K562 (cell line): ENCODE results near the gene TERC. TPM values are rescaled to one million over a fixed set of nuclear protein-coding genes. Genes with fewer than 3 reads are reported as not detected.

Source experiments
- CREBBP ChIP-seq: IDR thresholded peaks from one replicate; pipeline ENCODE4 v1.6.1; 2012; ENCODE audit warnings: low read depth, mild to moderate bottlenecking, control low read depth, inconsistent platforms, low read length
- FUS ChIP-seq: fragments of 200-400 bp; formaldehyde crosslinking; optimal IDR thresholded peaks from 2 replicates; pipeline ENCODE3; 2017; ENCODE audit warnings: low read depth, low read length
- HDAC6 ChIP-seq: IDR thresholded peaks from 2 replicates; pipeline ENCODE4 v1.6.1; 2012; ENCODE audit warnings: low read depth, mild to moderate bottlenecking, control low read depth, inconsistent platforms, low read length, moderate library complexity
- HIVEP1 ChIP-seq: fragments of 250-450 bp; sonication (Bioruptor Pico); IDR thresholded peaks from 2 replicates; pipeline ENCODE4 v1.4.0; 2020; ENCODE audit warnings: mild to moderate bottlenecking
- MXI1 ChIP-seq: IDR thresholded peaks from 2 replicates; pipeline ENCODE4 v1.6.1; 2011; ENCODE audit warnings: low read depth, mild to moderate bottlenecking, improper control_type of control experiment, low read length
- RBM39 ChIP-seq: fragments of 200-400 bp; formaldehyde crosslinking; optimal IDR thresholded peaks from 2 replicates; pipeline ENCODE3; 2018; ENCODE audit warnings: low read depth, low read length
- STAG1 ChIP-seq: sonication (generic); formaldehyde crosslinking; IDR thresholded peaks from 2 replicates; pipeline ENCODE4 v1.5.0; 2020; ENCODE audit warnings: missing genetic modification reagents, borderline replicate concordance
- TAL1 ChIP-seq: fragments of 450-650 bp; IDR thresholded peaks from 2 replicates; pipeline ENCODE4 v1.6.1; 2016; ENCODE audit warnings: mild to moderate bottlenecking
- TRIM28 ChIP-seq: fragments of 450-650 bp; IDR thresholded peaks from 2 replicates; pipeline ENCODE4 v1.6.1; 2017
- ZNF121 ChIP-seq: sonication (generic); formaldehyde crosslinking; conservative IDR thresholded peaks from 2 replicates; pipeline ENCODE4 v1.8.0; 2022; ENCODE audit warnings: missing genetic modification reagents
- ZNF507 ChIP-seq: conservative IDR thresholded peaks from 2 replicates; pipeline ENCODE4 v1.6.1; 2017; ENCODE audit warnings: missing genetic modification characterization, missing compliant biosample characterization
- ZNF75A ChIP-seq: fragments of 450-650 bp; formaldehyde crosslinking; IDR thresholded peaks from 2 replicates; pipeline ENCODE4 v1.4.0; 2020; ENCODE audit warnings: mild to moderate bottlenecking
- ZNF785 ChIP-seq: fragments of 250-450 bp; sonication (Bioruptor Pico); IDR thresholded peaks from 2 replicates; pipeline ENCODE4 v1.4.0; 2020; ENCODE audit warnings: mild to moderate bottlenecking
- ZSCAN29 ChIP-seq: fragments of 450-650 bp; IDR thresholded peaks from 2 replicates; pipeline ENCODE4 v1.6.1; 2017
- polyA plus RNA-seq, 8 experiments: library from polyadenylated mRNA; depleted of rRNA in 4 of 8; stranded (reverse) in 5 of 8; unstranded in 3 of 8; fragments of >200 nt; fragmentation: Nextera tagmentation in 2 of 8; fragmentation: Illumina TruSeq in 1 of 8; extraction: Ambion mirVana in 2 of 8; extraction: Trizol in 1 of 8; gene quantifications; 2 replicates each; pipeline versions ENCODE4 v1.2.1 to v1.2.3, GENCODE V29; 2011 to 2014; ENCODE audit warnings: inconsistent platforms in 1 of 8, missing spikeins in 1 of 8
- total RNA-seq, 7 experiments: library from RNA; depleted of rRNA in 6 of 7; stranded (reverse); fragments of >200 nt in 6 of 7; fragmentation: Illumina TruSeq in 2 of 7; extraction: Trizol in 2 of 7; gene quantifications; 2 replicates each; pipeline versions ENCODE4 v1.2.1 to v1.2.3, GENCODE V29; 2011 to 2021; ENCODE audit warnings: low replicate concordance in 1 of 7
- TF ChIP-seq, protein P1 (sequence below): fragments of 450-650 bp; IDR thresholded peaks from 2 replicates; pipeline ENCODE4 v1.6.1; 2016; ENCODE audit warnings: antibody characterized with exemption
- TF ChIP-seq, protein P2 (sequence below), 2 experiments: IDR thresholded peaks; 2 replicates each; pipeline ENCODE4 v1.6.1; 2011; ENCODE audit warnings: borderline replicate concordance in 1 of 2, control low read depth in 1 of 2, low read depth in 1 of 2, low read length in 1 of 2, mild to moderate bottlenecking in 1 of 2, mixed read lengths in 1 of 2, moderate library complexity in 1 of 2; ENCODE audit not compliant: insufficient read depth in 1 of 2, insufficient read length in 1 of 2, poor library complexity in 1 of 2, severe bottlenecking in 1 of 2; ENCODE audit errors: extremely low read depth in 1 of 2
- TF ChIP-seq, protein P3 (sequence below): fragments of 450-650 bp; formaldehyde crosslinking; IDR thresholded peaks from 2 replicates; pipeline ENCODE4 v1.4.0; 2020; ENCODE audit warnings: mild to moderate bottlenecking, moderate library complexity
- TF ChIP-seq, protein P4 (sequence below): fragments of 250-450 bp; sonication (Bioruptor Pico); IDR thresholded peaks from 2 replicates; pipeline ENCODE4 v1.8.0; 2021; ENCODE audit warnings: borderline replicate concordance, mild to moderate bottlenecking, moderate library complexity; ENCODE audit not compliant: poor library complexity, severe bottlenecking
- TF ChIP-seq, protein P5 (sequence below): sonication (generic); formaldehyde crosslinking; IDR thresholded peaks from 2 replicates; pipeline ENCODE4 v1.8.0; 2022; ENCODE audit warnings: mild to moderate bottlenecking, missing genetic modification reagents

The TERC gene
- total and polyA plus RNA-seq, 9 of the 15 experiments (the other 6 are each of a cell fraction or from before 2014, with no cell fraction given) = 0.77 to 234 (median 27.9) TPM; not detected in 3

DNA sequence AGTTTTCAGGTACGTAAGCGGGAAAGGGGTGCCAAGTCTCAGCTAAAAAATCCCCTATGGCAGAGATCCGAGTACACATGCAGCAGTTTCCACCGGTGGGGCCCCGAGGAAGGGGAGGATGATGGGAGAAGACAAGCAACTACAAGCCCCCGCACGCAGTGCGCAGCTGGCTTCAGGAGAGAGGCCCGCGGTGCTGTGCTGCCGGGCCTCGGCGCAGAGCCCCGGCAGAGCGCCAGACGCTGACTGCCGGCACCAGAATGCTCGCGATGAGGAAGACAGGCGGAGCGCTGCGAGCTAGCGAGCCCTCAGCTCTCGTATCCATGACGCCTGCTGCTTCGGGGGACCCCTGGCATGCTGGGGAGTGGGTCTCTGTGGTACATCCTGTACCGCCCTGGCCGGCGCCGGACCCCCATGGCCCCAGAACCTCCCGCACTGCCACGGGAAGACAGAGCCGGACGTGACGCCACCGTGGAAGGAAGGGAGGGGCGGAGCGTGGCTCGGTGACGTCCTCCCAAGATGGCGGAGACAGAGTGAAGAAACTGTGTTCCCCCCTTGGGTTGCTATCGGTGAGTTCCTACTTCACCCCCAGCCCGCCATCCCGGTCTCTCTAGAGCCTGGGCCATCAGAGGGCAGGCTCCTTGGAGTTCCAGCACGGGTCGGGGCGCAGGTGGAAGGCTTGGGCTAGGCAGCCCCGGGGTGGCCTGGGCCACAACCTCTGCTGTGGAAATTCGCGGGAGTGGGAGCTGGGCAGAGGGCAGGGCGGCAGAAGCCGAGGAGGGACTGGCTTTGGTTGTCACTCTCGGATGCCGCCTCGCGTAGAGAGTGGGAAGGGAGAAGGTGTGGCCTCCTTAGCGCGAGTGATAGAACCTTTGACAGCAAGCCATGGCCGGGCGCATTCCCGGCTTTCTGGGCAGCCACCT is 8.3 kb upstream of the TERC start, which contains the start of gene MYNN (continued):
- TF ChIP-seq TAL1 (no peak), CREBBP (no peak), FUS (no peak), HIVEP1 (CRISPR knock-in tag) (0 out of 2 replicates have a peak, but pooled peaks have one; percentile 56), HDAC6 (no peak), ZSCAN29 (no peak), ZNF75A (CRISPR knock-in tag) (no peak), TRIM28 (no peak), STAG1 (no peak), RBM39 (no peak), ZNF507 (tag) (no peak), ZNF785 (no peak), ZNF121 (CRISPR knock-in tag) (no peak), MXI1 (no peak)
- TF ChIP-seq, protein P1, sequence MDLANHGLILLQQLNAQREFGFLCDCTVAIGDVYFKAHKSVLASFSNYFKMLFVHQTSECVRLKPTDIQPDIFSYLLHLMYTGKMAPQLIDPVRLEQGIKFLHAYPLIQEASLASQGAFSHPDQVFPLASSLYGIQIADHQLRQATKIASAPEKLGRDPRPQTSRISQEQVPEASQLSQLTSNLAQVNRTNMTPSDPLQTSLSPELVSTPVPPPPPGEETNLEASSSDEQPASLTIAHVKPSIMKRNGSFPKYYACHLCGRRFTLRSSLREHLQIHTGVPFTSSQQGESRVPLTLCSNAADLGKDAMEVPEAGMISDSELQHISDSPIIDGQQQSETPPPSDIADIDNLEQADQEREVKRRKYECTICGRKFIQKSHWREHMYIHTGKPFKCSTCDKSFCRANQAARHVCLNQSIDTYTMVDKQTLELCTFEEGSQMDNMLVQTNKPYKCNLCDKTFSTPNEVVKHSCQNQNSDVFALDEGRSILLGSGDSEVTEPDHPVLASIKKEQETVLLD = 0 out of 2 replicates have a peak, but pooled peaks have one; percentile 52
- TF ChIP-seq, protein P2, sequence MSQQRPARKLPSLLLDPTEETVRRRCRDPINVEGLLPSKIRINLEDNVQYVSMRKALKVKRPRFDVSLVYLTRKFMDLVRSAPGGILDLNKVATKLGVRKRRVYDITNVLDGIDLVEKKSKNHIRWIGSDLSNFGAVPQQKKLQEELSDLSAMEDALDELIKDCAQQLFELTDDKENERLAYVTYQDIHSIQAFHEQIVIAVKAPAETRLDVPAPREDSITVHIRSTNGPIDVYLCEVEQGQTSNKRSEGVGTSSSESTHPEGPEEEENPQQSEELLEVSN (IDR thresholded peaks at IDR 0.05; ENCODE audit: borderline replicate concordance in 1 of 2, extremely low read depth in 1 of 2, insufficient read depth in 1 of 2, insufficient read length in 1 of 2, low read depth in 1 of 2, low read length in 1 of 2, poor library complexity in 1 of 2, severe bottlenecking in 1 of 2) = peak in 1 of 2 experiments; percentile 13
- TF ChIP-seq, protein P3, sequence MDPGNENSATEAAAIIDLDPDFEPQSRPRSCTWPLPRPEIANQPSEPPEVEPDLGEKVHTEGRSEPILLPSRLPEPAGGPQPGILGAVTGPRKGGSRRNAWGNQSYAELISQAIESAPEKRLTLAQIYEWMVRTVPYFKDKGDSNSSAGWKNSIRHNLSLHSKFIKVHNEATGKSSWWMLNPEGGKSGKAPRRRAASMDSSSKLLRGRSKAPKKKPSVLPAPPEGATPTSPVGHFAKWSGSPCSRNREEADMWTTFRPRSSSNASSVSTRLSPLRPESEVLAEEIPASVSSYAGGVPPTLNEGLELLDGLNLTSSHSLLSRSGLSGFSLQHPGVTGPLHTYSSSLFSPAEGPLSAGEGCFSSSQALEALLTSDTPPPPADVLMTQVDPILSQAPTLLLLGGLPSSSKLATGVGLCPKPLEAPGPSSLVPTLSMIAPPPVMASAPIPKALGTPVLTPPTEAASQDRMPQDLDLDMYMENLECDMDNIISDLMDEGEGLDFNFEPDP (CRISPR knock-in tag) = no peak
- TF ChIP-seq, protein P4, sequence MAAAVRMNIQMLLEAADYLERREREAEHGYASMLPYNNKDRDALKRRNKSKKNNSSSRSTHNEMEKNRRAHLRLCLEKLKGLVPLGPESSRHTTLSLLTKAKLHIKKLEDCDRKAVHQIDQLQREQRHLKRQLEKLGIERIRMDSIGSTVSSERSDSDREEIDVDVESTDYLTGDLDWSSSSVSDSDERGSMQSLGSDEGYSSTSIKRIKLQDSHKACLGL = no peak
- TF ChIP-seq, protein P5, sequence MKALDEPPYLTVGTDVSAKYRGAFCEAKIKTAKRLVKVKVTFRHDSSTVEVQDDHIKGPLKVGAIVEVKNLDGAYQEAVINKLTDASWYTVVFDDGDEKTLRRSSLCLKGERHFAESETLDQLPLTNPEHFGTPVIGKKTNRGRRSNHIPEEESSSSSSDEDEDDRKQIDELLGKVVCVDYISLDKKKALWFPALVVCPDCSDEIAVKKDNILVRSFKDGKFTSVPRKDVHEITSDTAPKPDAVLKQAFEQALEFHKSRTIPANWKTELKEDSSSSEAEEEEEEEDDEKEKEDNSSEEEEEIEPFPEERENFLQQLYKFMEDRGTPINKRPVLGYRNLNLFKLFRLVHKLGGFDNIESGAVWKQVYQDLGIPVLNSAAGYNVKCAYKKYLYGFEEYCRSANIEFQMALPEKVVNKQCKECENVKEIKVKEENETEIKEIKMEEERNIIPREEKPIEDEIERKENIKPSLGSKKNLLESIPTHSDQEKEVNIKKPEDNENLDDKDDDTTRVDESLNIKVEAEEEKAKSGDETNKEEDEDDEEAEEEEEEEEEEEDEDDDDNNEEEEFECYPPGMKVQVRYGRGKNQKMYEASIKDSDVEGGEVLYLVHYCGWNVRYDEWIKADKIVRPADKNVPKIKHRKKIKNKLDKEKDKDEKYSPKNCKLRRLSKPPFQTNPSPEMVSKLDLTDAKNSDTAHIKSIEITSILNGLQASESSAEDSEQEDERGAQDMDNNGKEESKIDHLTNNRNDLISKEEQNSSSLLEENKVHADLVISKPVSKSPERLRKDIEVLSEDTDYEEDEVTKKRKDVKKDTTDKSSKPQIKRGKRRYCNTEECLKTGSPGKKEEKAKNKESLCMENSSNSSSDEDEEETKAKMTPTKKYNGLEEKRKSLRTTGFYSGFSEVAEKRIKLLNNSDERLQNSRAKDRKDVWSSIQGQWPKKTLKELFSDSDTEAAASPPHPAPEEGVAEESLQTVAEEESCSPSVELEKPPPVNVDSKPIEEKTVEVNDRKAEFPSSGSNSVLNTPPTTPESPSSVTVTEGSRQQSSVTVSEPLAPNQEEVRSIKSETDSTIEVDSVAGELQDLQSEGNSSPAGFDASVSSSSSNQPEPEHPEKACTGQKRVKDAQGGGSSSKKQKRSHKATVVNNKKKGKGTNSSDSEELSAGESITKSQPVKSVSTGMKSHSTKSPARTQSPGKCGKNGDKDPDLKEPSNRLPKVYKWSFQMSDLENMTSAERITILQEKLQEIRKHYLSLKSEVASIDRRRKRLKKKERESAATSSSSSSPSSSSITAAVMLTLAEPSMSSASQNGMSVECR (CRISPR knock-in tag) = peak; percentile 81
